MCF 10A (cell line): ENCODE data around the gene CMTM8. TPM values are rescaled to one million over a fixed set of nuclear protein-coding genes. Genes with fewer than 3 reads are reported as not detected.

ENCODE experiments used
- BruUV-seq: library from RNA; stranded (reverse); fragments of 400-500 nt; replicated peaks from 2 replicates; lab custom pipeline; 2021; lab: Mats Ljungman, UMichigan
- CTCF ChIA-PET: fragments of 300-600 bp; sonication (Branson Sonifier 250); formaldehyde crosslinking; extraction: SDS; loops from one replicate; lab custom pipeline; 2021; ENCODE audit warnings: antibody characterized with exemption, inconsistent platforms; lab: Yijun Ruan, JAX
- POLR2A ChIA-PET: fragments of 300-600, 350-650 bp; sonication (Branson Sonifier 250); formaldehyde crosslinking; extraction: SDS; loops from one replicate; lab custom pipeline; 2020; ENCODE audit warnings: antibody characterized with exemption, inconsistent platforms; lab: Yijun Ruan, JAX
- DNase-seq: peaks from one replicate; pipeline ENCODE4 v3.0.0-alpha.2; 2018; ENCODE audit not compliant: unreplicated experiment
- H3K27ac Mint-ChIP-seq: one replicate; pipeline ENCODE4 v1.8.0; 2022; ENCODE audit warnings: mild to moderate bottlenecking, low read depth, mixed read lengths; ENCODE audit not compliant: unreplicated experiment
- H3K27me3 Mint-ChIP-seq: one replicate; pipeline ENCODE4 v1.8.0; 2022; ENCODE audit warnings: mixed read lengths; ENCODE audit not compliant: insufficient read depth, unreplicated experiment
- H3K36me3 Mint-ChIP-seq: one replicate; pipeline ENCODE4 v1.8.0; 2022; ENCODE audit warnings: mild to moderate bottlenecking, moderate library complexity, mixed read lengths; ENCODE audit not compliant: insufficient read depth, unreplicated experiment
- H3K4me1 Mint-ChIP-seq: one replicate; pipeline ENCODE4 v1.8.0; 2022; ENCODE audit warnings: mixed read lengths; ENCODE audit not compliant: insufficient read depth, unreplicated experiment
- H3K4me3 Mint-ChIP-seq: one replicate; pipeline ENCODE4 v1.8.0; 2022; ENCODE audit warnings: mild to moderate bottlenecking, moderate library complexity, mixed read lengths; ENCODE audit not compliant: unreplicated experiment
- H3K9me3 Mint-ChIP-seq: one replicate; pipeline ENCODE4 v1.8.0; 2022; ENCODE audit warnings: mixed read lengths; ENCODE audit not compliant: unreplicated experiment
- CTCF ChIP-seq: fragments of 200-600 bp; IDR thresholded peaks from one replicate; pipeline ENCODE4 v1.8.0; 2022; ENCODE audit warnings: antibody characterized with exemption, mild to moderate bottlenecking; ENCODE audit not compliant: unreplicated experiment
- intact Hi-C: fragments of 100-400 bp; cut with micrococcal nuclease; formaldehyde crosslinking; loops from 2 replicates; pipeline ENCODE4 v1.14.1; 2022
- total RNA-seq: library from RNA; stranded (reverse); gene quantifications from 2 replicates; pipeline ENCODE4 v1.2.3, GENCODE V29; 2022

The CMTM8 gene
- total RNA-seq, 1 experiment from 2014 or later, result 3.8 TPM

DNA sequence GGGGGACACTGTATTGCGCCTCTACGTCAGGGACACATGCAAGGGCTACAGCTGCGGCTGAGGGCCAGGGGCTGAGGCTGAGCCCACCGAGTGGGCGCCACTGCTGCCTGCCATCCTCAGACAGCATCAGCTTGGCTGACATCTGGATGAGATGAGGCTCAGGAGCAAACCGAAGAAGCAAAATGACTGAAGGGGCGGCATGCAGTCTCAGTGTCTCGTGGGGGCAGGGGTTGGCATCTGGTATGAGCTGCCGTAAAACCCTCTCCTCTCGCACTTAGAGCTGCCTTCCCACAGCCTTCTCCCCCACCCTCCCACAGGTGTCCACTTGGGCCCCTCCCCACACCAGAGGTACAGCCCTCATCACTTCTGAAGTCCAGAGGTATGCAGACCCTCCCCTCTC is 129.0 kb downstream of the CMTM8 start:
- Mint-ChIP-seq H3K4me3 (no peak overlapping the region), H3K27me3 (no peaks in the 10 kb centered on the region), H3K27ac (no peak overlapping the region), H3K36me3 (no peaks in the 10 kb centered on the region), H3K4me1 (peaks cover 9% of the 10 kb centered on the region), H3K9me3 (no peaks in the 10 kb centered on the region)
- no peak for DNase-seq
- TF ChIP-seq CTCF, result no peak
- no TSS peak for BruUV-seq
- ChIA-PET CTCF (interaction anchor here (0.6 to 8.4 kb wide), 3 partner anchors 8 to 675 kb away, joined by 3 to 60 read pairs (median 3); no protein-coding TSS in a partner anchor), POLR2A (no interaction called here)
- intact Hi-C loops, result no loop called here

- H3K27me3 Mint-ChIP-seq, result no peaks in the 10 kb centered on the region
- DNase-seq, result no peak
- H3K4me1 Mint-ChIP-seq, result peaks cover 3% of the 10 kb centered on the region
- intact Hi-C loops, result no loop called here
- no peak overlapping the region for H3K27ac Mint-ChIP-seq
- BruUV-seq, result no TSS peak
- no peaks in the 10 kb centered on the region for H3K36me3 Mint-ChIP-seq
- no peak for TF ChIP-seq CTCF
- ChIA-PET POLR2A (no interaction called here), CTCF (interaction anchor here (0.5 to 2.0 kb wide), 8 partner anchors 8 to 482 kb away, joined by 3 to 17 read pairs (median 3); no protein-coding TSS in a partner anchor)
- H3K4me3 Mint-ChIP-seq, result no peak overlapping the region
- no peaks in the 10 kb centered on the region for H3K9me3 Mint-ChIP-seq
Measured at GRCh38 chr3:32371461-32372212, 133.2 kb downstream of the CMTM8 start.

DNA sequence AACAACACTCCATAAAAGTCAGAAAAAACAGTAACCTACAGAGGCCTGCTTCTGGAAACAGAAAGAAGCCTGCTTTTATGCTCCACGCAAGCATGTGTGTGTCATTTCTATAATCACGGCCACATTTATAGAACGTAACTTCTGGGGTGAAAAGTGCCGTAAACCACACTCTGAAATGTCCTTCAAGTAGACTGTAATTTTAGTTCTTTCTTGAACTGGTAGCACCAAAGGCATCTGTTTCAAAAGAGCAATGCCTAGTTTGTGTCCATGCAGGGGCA is 133.7 kb downstream of the CMTM8 start:
- no TSS peak for BruUV-seq
- intact Hi-C loops, result no loop called here
- H3K27me3 Mint-ChIP-seq, result no peaks in the 10 kb centered on the region
- H3K4me1 Mint-ChIP-seq, result no peaks in the 10 kb centered on the region
- no peak overlapping the region for H3K4me3 Mint-ChIP-seq
- H3K27ac Mint-ChIP-seq, result no peak overlapping the region
- POLR2A ChIA-PET, result no interaction called here
- no peaks in the 10 kb centered on the region for H3K36me3 Mint-ChIP-seq
- no peaks in the 10 kb centered on the region for H3K9me3 Mint-ChIP-seq
- TF ChIP-seq CTCF, result no peak
- DNase-seq, result no peak
- CTCF ChIA-PET, result interaction anchor here (0.8 to 2.0 kb wide), 4 partner anchors 9 to 195 kb away, joined by 3 to 17 read pairs (median 3); no protein-coding TSS in a partner anchor

DNA sequence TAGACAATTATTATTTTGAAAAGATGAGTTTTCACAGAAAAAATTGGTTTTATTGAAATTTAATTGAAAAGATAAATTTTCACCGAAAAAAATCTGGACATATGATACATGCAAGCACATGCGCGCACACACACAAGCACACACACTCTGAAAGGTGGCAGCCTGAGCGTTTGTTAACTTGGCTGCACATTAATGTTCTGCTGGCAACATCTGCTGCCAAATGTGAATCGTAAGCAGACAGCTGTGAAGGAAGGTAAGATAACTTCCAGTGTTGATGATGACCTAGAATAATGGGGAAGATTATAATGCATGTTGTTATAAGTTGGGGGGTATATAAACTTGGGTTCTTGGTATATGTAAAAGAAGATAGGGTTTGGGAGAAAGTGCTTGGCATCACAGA is 134.8 kb downstream of the CMTM8 start:
- Mint-ChIP-seq H3K27ac (no peak overlapping the region), H3K9me3 (no peaks in the 10 kb centered on the region), H3K27me3 (no peaks in the 10 kb centered on the region), H3K36me3 (no peaks in the 10 kb centered on the region), H3K4me1 (no peaks in the 10 kb centered on the region), H3K4me3 (no peak overlapping the region)
- DNase-seq, result no peak
- no peak for TF ChIP-seq CTCF
- intact Hi-C loops, result no loop called here
- ChIA-PET CTCF (interaction anchor here (0.7 to 4.8 kb wide), 5 partner anchors 10 to 1392 kb away, joined by 3 to 108 read pairs (median 14); partner anchors contain the start of gene CMTM7), POLR2A (interaction anchor here (1.2 kb wide), 1 partner anchor 95 kb away, joined by 3 read pairs; no protein-coding TSS in a partner anchor)
- BruUV-seq, result no TSS peak
